ENCODE measurements around the gene UBB.
"Not testable (repeated sequence)": the region's sequence is repeated elsewhere in the genome, so short reads cannot be mapped to it uniquely, and the experiment has no call there.

The UBB gene

GRCh38 chr17:16378636-16379282, 2.1 kb upstream of the UBB start:
- DNase-seq = no peak

DNA sequence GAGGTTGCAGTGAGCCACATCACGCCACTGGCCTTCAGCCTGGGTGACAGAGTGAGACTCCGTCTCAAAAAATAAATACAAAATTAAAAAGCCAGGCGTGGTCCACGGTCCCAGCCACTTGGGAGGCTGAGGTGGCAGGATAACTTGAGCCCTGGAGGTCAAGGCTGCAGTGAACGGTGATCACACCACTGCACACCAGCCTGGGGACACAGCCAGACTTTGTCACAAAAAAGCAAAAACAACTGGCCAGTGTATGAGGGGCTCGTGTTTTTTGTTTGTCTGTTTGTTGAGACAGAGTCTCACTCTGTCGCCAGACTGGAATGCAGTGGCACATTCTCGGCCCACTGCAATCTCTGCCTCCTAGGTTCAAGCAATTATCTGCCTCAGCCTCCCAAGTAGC, 1.2 kb upstream of the UBB start:
- no peak for DNase-seq

DNA sequence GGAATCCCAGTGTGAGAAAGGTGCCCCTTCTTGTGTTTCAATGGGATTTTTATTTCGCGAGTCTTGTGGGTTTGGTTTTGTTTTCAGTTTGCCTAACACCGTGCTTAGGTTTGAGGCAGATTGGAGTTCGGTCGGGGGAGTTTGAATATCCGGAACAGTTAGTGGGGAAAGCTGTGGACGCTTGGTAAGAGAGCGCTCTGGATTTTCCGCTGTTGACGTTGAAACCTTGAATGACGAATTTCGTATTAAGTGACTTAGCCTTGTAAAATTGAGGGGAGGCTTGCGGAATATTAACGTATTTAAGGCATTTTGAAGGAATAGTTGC, 567 bp downstream of the UBB start:
- DNase-seq = no peak

DNA sequence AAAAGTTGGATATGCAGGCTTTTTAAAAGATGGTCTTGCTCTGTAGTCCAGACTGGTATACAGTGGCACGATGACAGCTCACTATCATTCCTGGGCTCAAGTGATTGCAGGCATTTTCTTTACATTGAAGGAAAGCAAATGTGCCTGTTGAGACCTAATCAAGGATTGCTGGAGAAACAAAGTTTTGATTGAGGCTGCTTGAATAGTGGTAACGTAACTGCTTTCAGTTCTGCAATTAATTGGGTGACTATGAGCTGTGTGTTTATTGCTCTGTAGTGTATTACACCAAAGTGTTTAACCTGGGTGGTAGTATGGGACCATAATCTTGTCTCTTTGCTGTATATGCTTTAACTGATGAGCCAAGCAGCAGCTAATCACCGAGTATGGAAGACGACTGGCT, 2.3 kb downstream of the UBB start:
- no peak for DNase-seq

DNA sequence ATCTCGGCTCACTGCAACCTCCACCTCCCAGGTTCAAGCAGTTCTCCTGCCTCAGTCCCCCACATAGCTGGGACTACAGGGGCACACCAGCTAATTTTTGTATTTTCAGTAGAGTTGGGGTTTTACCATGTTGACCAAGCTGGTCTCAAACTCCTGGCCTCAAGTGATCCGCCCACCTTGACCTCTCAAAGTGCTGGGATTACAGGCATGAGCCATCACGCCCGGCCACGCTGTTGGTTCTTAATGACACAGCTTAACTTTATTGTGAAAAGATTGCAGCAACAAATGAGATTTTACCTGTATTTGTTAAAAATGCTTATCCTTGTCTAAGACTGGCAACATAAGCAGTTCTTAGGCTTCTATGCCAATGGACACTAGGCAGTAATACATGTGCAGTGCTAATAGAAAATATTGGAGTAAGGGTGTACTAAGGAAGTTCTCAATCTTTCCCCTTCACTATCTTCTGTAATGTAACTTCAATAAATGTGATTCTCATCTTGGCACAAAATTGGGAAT, 2.9 kb downstream of the UBB start:
- DNase-seq = no peak

- DNase-seq = no peak
Observed at GRCh38 chr17:16384557-16384956, 3.7 kb downstream of the UBB start.

- DNase-seq = not testable (repeated sequence)
Observed at GRCh38 chr17:16386126-16386507, 5.2 kb downstream of the UBB start.

DNA sequence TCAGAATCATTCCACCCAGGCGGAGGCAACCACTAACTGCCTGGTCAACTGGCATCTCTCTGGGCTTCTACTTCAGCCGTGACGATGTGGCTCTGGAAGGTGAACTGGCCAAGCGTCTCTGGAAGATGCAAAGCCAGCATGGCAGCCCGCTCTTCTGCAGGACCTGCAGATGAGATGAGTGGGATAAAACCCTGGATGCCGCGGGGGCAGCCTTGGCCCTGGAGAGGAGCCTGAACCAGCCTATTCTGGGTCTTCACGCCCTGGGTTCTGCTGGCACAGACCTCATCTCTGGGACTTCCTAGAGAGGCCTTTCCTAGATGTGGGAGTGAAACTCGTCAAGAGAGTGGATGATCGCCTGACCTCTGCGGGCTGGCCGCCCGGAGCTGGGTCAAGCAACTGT, 10.6 kb downstream of the UBB start:
- no peak for DNase-seq

GRCh38 chr17:16392491-16392890, 11.6 kb downstream of the UBB start:
- DNase-seq = not testable (repeated sequence)

GRCh38 chr17:16395887-16396286, 15.0 kb downstream of the UBB start:
- DNase-seq = not testable (repeated sequence)

- DNase-seq = not testable (repeated sequence)
Observed at GRCh38 chr17:16396693-16397092, 15.8 kb downstream of the UBB start.

GRCh38 chr17:16398270-16399267, 17.7 kb downstream of the UBB start:
- DNase-seq = no peak

- DNase-seq = not testable (repeated sequence)
Observed at GRCh38 chr17:16403847-16404246, 23.0 kb downstream of the UBB start.

DNA sequence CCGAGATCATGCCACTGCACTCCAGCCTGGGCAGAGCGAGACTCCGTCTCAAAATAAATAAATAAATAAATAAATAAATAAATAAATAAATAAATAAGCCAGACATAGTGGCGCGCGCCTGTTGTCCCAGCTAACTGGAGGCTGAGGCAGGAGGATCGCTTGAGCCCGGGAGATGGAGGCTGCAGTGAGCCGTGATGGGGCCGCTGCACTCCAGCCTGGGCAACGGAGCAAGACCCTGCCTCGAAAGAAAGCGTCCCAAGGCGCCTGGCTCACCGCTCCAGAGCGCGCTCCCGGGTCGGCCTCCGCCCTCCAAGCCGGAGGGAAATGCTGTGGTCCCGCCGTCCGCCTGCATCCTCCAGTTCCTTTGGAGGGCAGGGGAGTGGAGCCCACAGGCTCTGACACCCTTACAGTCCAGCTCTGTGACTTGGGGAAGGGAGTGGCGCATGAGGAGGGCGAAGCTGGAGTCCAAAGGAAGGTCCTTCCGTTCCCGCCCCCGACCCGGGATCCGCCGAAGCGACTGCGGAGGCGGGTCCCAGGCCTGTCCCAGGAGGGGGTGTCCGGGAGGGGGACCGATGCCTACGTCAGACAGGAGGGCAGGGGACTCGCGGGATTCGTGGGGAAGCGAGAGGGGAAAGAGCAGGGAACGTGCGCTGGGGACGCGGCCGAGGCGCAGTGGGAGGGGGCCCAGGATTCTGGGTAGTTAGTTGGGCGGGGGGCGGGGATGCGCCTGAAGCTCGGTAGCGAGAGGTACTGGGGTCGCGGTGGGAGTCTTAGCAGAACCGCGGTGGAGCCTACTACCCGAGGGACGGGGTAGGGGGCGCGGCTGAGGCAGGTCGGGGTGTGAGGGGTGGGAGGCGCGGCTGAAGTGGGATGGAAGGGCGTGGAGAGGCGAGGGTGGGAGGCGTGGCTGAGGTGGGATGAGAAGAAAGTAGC, 26.1 kb downstream of the UBB start:
- peak; percentile 70 for DNase-seq

DNA sequence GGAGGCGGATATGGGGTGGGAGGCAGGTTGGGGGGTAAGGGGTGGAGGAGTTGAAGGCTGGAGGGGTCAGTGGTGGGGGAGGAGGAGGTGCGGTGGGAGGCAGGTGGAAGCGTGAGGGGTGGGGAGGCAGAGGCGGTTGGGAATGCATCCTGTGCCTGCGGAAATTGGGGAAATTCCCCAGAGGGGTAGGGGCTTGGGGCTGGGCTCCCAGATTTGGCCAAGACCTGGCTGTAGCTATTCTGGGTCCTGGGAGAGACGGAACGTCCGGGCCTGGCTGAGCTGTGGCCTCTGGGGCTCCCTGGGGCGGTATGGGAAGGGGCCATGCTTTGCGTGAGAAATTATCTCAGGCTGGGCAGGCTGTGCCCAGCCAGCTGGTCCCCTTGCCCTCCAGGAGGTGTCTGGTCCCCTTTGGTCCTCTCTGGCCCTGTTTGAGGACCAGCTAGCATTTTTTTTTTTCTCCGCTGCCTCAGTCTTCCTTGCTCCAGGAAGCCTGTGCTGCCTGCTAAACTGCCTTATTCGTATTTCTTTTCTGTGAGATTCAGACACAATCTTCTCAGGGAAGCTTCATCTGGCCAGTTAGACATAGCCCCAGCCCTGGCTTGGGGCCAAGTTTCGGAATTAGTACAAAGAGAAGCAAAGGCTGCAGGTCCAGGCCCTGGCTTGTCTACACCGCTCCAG, 27.2 kb downstream of the UBB start:
- DNase-seq = peak; percentile 74

GRCh38 chr17:16415031-16415924, 34.4 kb downstream of the UBB start, which contains the start of gene TRPV2:
TRPV2 (plus strand) TSS chr17:16415571; CDS start chr17:16417669, 2,098 bp downstream.
- peak; percentile 45 for DNase-seq

DNA sequence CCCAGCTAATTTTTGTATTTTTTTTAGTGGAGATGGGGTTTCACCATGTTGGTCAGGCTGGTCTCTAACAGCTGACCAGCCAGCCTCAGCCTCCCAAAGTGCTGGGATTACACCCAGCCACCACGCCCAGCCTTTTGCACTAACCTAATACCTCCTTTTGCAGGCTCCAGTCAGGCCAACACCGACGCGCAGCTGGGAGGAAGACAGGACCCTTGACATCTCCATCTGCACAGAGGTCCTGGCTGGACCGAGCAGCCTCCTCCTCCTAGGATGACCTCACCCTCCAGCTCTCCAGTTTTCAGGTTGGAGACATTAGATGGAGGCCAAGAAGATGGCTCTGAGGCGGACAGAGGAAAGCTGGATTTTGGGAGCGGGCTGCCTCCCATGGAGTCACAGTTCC, 36.5 kb downstream of the UBB start:
- DNase-seq = no peak

GRCh38 chr17:16417896-16418684, 37.2 kb downstream of the UBB start:
- DNase-seq = no peak

- DNase-seq = no peak
Observed at GRCh38 chr17:16418685-16419068, 37.8 kb downstream of the UBB start.
